K562 (cell line): Measurements from ENCODE around the gene DPY30. TPM values are rescaled to one million over a fixed set of nuclear protein-coding genes. Genes with fewer than 3 reads are reported as not detected.

Experiments
- AFF1 ChIP-seq, 2 experiments: fragments of 450-650 bp; IDR thresholded peaks; 2 replicates each; pipeline ENCODE4 v1.6.1; 2018; ENCODE audit warnings: mild to moderate bottlenecking in 2 of 2, low read depth in 1 of 2; ENCODE audit not compliant: partially characterized antibody in 2 of 2
- BHLHE40 ChIP-seq: IDR thresholded peaks from 2 replicates; pipeline ENCODE4 v1.6.1; 2011; ENCODE audit warnings: low read length, improper control_type of control experiment
- CBFA2T2 ChIP-seq: fragments of 450-650 bp; conservative IDR thresholded peaks from 2 replicates; pipeline ENCODE4 v1.6.1; 2017; ENCODE audit warnings: mild to moderate bottlenecking
- DPF2 ChIP-seq: fragments of 450-650 bp; IDR thresholded peaks from 2 replicates; pipeline ENCODE4 v1.6.1; 2016
- E2F6 ChIP-seq, 2 experiments: IDR thresholded peaks; 2 replicates each; pipeline ENCODE4 v1.6.1; 2011; ENCODE audit warnings: borderline replicate concordance in 1 of 2, control low read depth in 1 of 2, low read depth in 1 of 2, low read length in 1 of 2, mild to moderate bottlenecking in 1 of 2, mixed read lengths in 1 of 2, moderate library complexity in 1 of 2; ENCODE audit not compliant: insufficient read depth in 1 of 2, insufficient read length in 1 of 2, poor library complexity in 1 of 2, severe bottlenecking in 1 of 2; ENCODE audit errors: extremely low read depth in 1 of 2
- ELF1 ChIP-seq: fragments of 200-800 bp; sonication (Bioruptor generic); IDR thresholded peaks from 2 replicates; pipeline ENCODE4 v1.6.1; 2016; ENCODE audit warnings: missing genetic modification characterization, missing compliant biosample characterization
- ETV1 ChIP-seq: fragments of 450-650 bp; conservative IDR thresholded peaks from 2 replicates; pipeline ENCODE4 v1.6.1; 2016; ENCODE audit warnings: missing genetic modification characterization, control low read depth, low read depth, missing compliant biosample characterization
- FOXO4 ChIP-seq: fragments of 450-650 bp; formaldehyde crosslinking; IDR thresholded peaks from 2 replicates; pipeline ENCODE4 v1.4.0; 2020; ENCODE audit warnings: mild to moderate bottlenecking, moderate library complexity
- FOXP1 ChIP-seq: sonication (generic); formaldehyde crosslinking; IDR thresholded peaks from 2 replicates; pipeline ENCODE4 v1.8.0; 2022; ENCODE audit warnings: mild to moderate bottlenecking, missing genetic modification reagents
- ID3 ChIP-seq, 2 experiments: fragments of 250-450 bp in 1 of 2; fragments of 450-650 bp in 1 of 2; sonication (Bioruptor Pico) in 1 of 2; IDR thresholded peaks; 2 replicates each; pipeline versions ENCODE4 v1.6.1 to v1.8.0; 2016 to 2021; ENCODE audit warnings: mild to moderate bottlenecking in 2 of 2, moderate library complexity in 2 of 2, missing compliant biosample characterization in 1 of 2, missing genetic modification characterization in 1 of 2
- MBD2 ChIP-seq: sonication (generic); IDR thresholded peaks from 2 replicates; pipeline ENCODE4 v1.6.1; 2016; ENCODE audit warnings: low read depth, borderline replicate concordance
- MTA1 ChIP-seq: fragments of 450-650 bp; IDR thresholded peaks from 2 replicates; pipeline ENCODE4 v1.6.1; 2017; ENCODE audit warnings: borderline replicate concordance
- NEUROD1 ChIP-seq: fragments of 150-350 bp; IDR thresholded peaks from 2 replicates; pipeline ENCODE4 v1.6.1; 2014; ENCODE audit warnings: borderline replicate concordance, low read length, low read depth; ENCODE audit not compliant: partially characterized antibody
- NFATC3 ChIP-seq: fragments of 450-650 bp; IDR thresholded peaks from 2 replicates; pipeline ENCODE4 v1.6.1; 2017; ENCODE audit warnings: mild to moderate bottlenecking
- PHF8 ChIP-seq: fragments of 200-600 bp; sonication (generic); IDR thresholded peaks from 2 replicates; pipeline ENCODE4 v1.6.1; 2012; ENCODE audit warnings: mixed run types, mild to moderate bottlenecking, inconsistent platforms, low read length, moderate library complexity, borderline replicate concordance
- SETDB1 ChIP-seq: IDR thresholded peaks from one replicate; pipeline ENCODE4 v1.6.1; 2012; ENCODE audit warnings: low read length, control low read depth, inconsistent platforms
- SNRNP70 ChIP-seq: fragments of 200-400 bp; formaldehyde crosslinking; optimal IDR thresholded peaks from 2 replicates; pipeline ENCODE3; 2017; ENCODE audit warnings: low read depth, low read length
- ZC3H11A ChIP-seq: IDR thresholded peaks from 2 replicates; pipeline ENCODE4 v1.6.1; 2012; ENCODE audit warnings: low read depth, low read length, improper control_type of control experiment
- ZNF717 ChIP-seq: fragments of 250-450 bp; sonication (Bioruptor Pico); IDR thresholded peaks from 2 replicates; pipeline ENCODE4 v1.5.0; 2021
- ZNF79 ChIP-seq: fragments of 250-450 bp; sonication (Bioruptor Pico); IDR thresholded peaks from 2 replicates; pipeline ENCODE4 v1.4.0; 2020; ENCODE audit warnings: low read depth, mild to moderate bottlenecking, moderate library complexity
- polyA plus RNA-seq, 8 experiments: library from polyadenylated mRNA; depleted of rRNA in 4 of 8; stranded (reverse) in 5 of 8; unstranded in 3 of 8; fragments of >200 nt; fragmentation: Nextera tagmentation in 2 of 8; fragmentation: Illumina TruSeq in 1 of 8; extraction: Ambion mirVana in 2 of 8; extraction: Trizol in 1 of 8; gene quantifications; 2 replicates each; pipeline versions ENCODE4 v1.2.1 to v1.2.3, GENCODE V29; 2011 to 2014; ENCODE audit warnings: inconsistent platforms in 1 of 8, missing spikeins in 1 of 8
- total RNA-seq, 7 experiments: library from RNA; depleted of rRNA in 6 of 7; stranded (reverse); fragments of >200 nt in 6 of 7; fragmentation: Illumina TruSeq in 2 of 7; extraction: Trizol in 2 of 7; gene quantifications; 2 replicates each; pipeline versions ENCODE4 v1.2.1 to v1.2.3, GENCODE V29; 2011 to 2021; ENCODE audit warnings: low replicate concordance in 1 of 7

The DPY30 gene
- total and polyA plus RNA-seq, 9 of the 15 experiments (the other 6 are each of a cell fraction or from before 2014, with no cell fraction given): 64.6 to 402 (median 116) TPM

- TF ChIP-seq ZC3H11A (0 out of 2 replicates have a peak, but pooled peaks have one; percentile 41), ZNF717 (CRISPR knock-in tag) (peak; percentile 57; the same call in 1 of the 2 replicates), CBFA2T2 (no peak), NEUROD1 (peak; percentile 11), ZNF79 (no peak), ID3 (CRISPR knock-in tag; IDR thresholded peaks at IDR 0.05) (no peak), ID3 (tag; IDR thresholded peaks at IDR 0.05) (peak; percentile 62; the same call in 1 of the 2 replicates), FOXO4 (CRISPR knock-in tag) (no peak), PHF8 (peak; percentile 90), DPF2 (peak; percentile 32; the same call in 1 of the 2 replicates), MBD2 (peak; percentile 74), E2F6 (IDR thresholded peaks at IDR 0.05; ENCODE audit: borderline replicate concordance in 1 of 2, extremely low read depth in 1 of 2, insufficient read depth in 1 of 2, insufficient read length in 1 of 2, low read depth in 1 of 2, low read length in 1 of 2, poor library complexity in 1 of 2, severe bottlenecking in 1 of 2) (peak; percentile 45 to 53), ELF1 (peak; percentile 36; the same call in 1 of the 2 replicates), NFATC3 (0 out of 2 replicates have a peak, but pooled peaks have one; percentile 43), MTA1 (peak; percentile 63; the same call in 1 of the 2 replicates), ETV1 (no peak), SNRNP70 (no peak), BHLHE40 (peak; percentile 50), SETDB1 (no peak), FOXP1 (CRISPR knock-in tag) (0 out of 2 replicates have a peak, but pooled peaks have one; percentile 59), AFF1 (IDR thresholded peaks at IDR 0.05; ENCODE audit: low read depth in 1 of 2, partially characterized antibody in 2 of 2) (peak in 1 of 2 experiments; percentile 32)
These were observed at the start of gene DPY30 (continued) for GRCh38 chr2:32039447-32040219.
